PFSK-1 (cell line): ENCODE results near the gene OLFML2A.

ENCODE experiments used
- POLR2AphosphoS5 ChIP-seq: IDR thresholded peaks from 2 replicates; pipeline ENCODE4 v1.6.1; 2012; ENCODE audit warnings: low read depth, mild to moderate bottlenecking, control low read depth, low read length, moderate library complexity
- SIN3A ChIP-seq: IDR thresholded peaks from 2 replicates; pipeline ENCODE4 v1.6.1; 2012; ENCODE audit warnings: mild to moderate bottlenecking, low read length, moderate library complexity, borderline replicate concordance; ENCODE audit not compliant: insufficient read depth
- TAF1 ChIP-seq: IDR thresholded peaks from 2 replicates; pipeline ENCODE4 v1.6.1; 2012; ENCODE audit warnings: low read length, control low read depth, borderline replicate concordance; ENCODE audit not compliant: insufficient read depth
- TF ChIP-seq, protein P1 (sequence below), 2 experiments: IDR thresholded peaks; 2 replicates each; pipeline versions ENCODE4 v1.6.1 to v1.8.0; 2011 to 2012; ENCODE audit warnings: low read depth in 2 of 2, low read length in 2 of 2, control low read depth in 1 of 2, inconsistent platforms in 1 of 2, mild to moderate bottlenecking in 1 of 2, moderate library complexity in 1 of 2; ENCODE audit not compliant: insufficient read depth in 1 of 2

- TF ChIP-seq POLR2AphosphoS5 (no peak), TAF1 (no peak), SIN3A (no peak)
- TF ChIP-seq, protein P1, sequence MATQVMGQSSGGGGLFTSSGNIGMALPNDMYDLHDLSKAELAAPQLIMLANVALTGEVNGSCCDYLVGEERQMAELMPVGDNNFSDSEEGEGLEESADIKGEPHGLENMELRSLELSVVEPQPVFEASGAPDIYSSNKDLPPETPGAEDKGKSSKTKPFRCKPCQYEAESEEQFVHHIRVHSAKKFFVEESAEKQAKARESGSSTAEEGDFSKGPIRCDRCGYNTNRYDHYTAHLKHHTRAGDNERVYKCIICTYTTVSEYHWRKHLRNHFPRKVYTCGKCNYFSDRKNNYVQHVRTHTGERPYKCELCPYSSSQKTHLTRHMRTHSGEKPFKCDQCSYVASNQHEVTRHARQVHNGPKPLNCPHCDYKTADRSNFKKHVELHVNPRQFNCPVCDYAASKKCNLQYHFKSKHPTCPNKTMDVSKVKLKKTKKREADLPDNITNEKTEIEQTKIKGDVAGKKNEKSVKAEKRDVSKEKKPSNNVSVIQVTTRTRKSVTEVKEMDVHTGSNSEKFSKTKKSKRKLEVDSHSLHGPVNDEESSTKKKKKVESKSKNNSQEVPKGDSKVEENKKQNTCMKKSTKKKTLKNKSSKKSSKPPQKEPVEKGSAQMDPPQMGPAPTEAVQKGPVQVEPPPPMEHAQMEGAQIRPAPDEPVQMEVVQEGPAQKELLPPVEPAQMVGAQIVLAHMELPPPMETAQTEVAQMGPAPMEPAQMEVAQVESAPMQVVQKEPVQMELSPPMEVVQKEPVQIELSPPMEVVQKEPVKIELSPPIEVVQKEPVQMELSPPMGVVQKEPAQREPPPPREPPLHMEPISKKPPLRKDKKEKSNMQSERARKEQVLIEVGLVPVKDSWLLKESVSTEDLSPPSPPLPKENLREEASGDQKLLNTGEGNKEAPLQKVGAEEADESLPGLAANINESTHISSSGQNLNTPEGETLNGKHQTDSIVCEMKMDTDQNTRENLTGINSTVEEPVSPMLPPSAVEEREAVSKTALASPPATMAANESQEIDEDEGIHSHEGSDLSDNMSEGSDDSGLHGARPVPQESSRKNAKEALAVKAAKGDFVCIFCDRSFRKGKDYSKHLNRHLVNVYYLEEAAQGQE (IDR thresholded peaks at IDR 0.05; ENCODE audit: insufficient read depth in 1 of 2, low read depth in 2 of 2, low read length in 2 of 2): no peak
These were observed 67.4 kb downstream of the OLFML2A start for GRCh38 chr9:124844291-124844690.
